Measurements from ENCODE around the gene ZDHHC18. TPM values are rescaled to one million over a fixed set of nuclear protein-coding genes. Genes with fewer than 3 reads are reported as not detected.
A peak's percentile ranks its signal among the peaks of the same experiment; 100 is the strongest.

ZDHHC18 gene
- total RNA-seq, 1 donor from 2014 or later, result 29.7 TPM

GRCh38 chr1:26811708-26812107 is 14.8 kb upstream of the ZDHHC18 start:
- no peak for TF ChIP-seq CTCF (conservative IDR thresholded peaks at IDR 0.05)
- H3K27ac Mint-ChIP-seq, result peak overlapping the region; percentile 34
- no peaks in the 10 kb centered on the region for H3K9me3 Mint-ChIP-seq
- no peaks in the 10 kb centered on the region for H3K36me3 Mint-ChIP-seq
- no peak for DNase-seq (ENCODE audit: extremely low spot score, unreplicated experiment)
- H3K4me1 Mint-ChIP-seq (ENCODE audit: unreplicated experiment), result no peaks in the 10 kb centered on the region
- H3K4me3 Mint-ChIP-seq, result no peak overlapping the region
- no peaks in the 10 kb centered on the region for H3K27me3 Mint-ChIP-seq

GRCh38 chr1:26814377-26814776 is 12.1 kb upstream of the ZDHHC18 start:
- Mint-ChIP-seq H3K36me3 (no peaks in the 10 kb centered on the region), H3K27ac (no peak overlapping the region), H3K4me1 (ENCODE audit: unreplicated experiment) (no peaks in the 10 kb centered on the region), H3K4me3 (no peak overlapping the region), H3K27me3 (no peaks in the 10 kb centered on the region), H3K9me3 (no peaks in the 10 kb centered on the region)
- no peak for TF ChIP-seq CTCF (conservative IDR thresholded peaks at IDR 0.05)
- no peak for DNase-seq (ENCODE audit: extremely low spot score, unreplicated experiment)

GRCh38 chr1:26814893-26815292 is 11.6 kb upstream of the ZDHHC18 start:
- H3K9me3 Mint-ChIP-seq, result no peaks in the 10 kb centered on the region

DNA sequence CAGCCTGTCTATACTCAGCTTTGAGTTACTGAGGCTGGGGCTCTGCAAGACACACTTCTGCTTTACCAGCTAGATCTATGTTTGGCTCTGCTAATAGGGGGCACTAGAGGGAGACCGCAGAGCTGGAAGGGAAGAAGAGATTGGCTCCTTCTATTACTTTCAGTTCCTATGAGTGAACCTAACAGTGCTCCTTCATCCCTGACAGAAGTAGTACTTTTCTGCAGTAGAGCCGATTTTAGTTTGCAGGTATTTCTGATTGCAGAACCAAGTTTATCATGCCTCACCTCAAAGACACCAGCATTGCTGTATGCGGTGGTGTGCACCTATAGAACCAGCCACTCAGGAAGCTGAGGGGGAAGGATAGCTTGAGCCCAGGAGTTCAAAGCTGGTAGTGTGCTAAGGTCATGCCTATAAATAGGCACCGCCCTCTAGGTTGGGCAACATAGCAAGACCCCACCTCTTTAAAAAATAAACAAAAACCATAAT is 5.7 kb upstream of the ZDHHC18 start:
- no peak overlapping the region for H3K27ac Mint-ChIP-seq
- no peaks in the 10 kb centered on the region for H3K27me3 Mint-ChIP-seq
- TF ChIP-seq CTCF (conservative IDR thresholded peaks at IDR 0.05), result no peak
- H3K4me1 Mint-ChIP-seq (ENCODE audit: unreplicated experiment), result no peaks in the 10 kb centered on the region
- no peaks in the 10 kb centered on the region for H3K36me3 Mint-ChIP-seq
- peaks cover 5% of the 10 kb centered on the region for H3K9me3 Mint-ChIP-seq
- no peak overlapping the region for H3K4me3 Mint-ChIP-seq
- DNase-seq (ENCODE audit: extremely low spot score, unreplicated experiment), result no peak

More at GRCh38 chr1:26814893-26815292, 11.6 kb upstream of the ZDHHC18 start:
- TF ChIP-seq CTCF (conservative IDR thresholded peaks at IDR 0.05), result no peak
- DNase-seq (ENCODE audit: extremely low spot score, unreplicated experiment), result no peak
- no peak overlapping the region for H3K4me3 Mint-ChIP-seq
- H3K4me1 Mint-ChIP-seq (ENCODE audit: unreplicated experiment), result no peaks in the 10 kb centered on the region
- no peak overlapping the region for H3K27ac Mint-ChIP-seq
- H3K27me3 Mint-ChIP-seq, result no peaks in the 10 kb centered on the region
- H3K36me3 Mint-ChIP-seq, result no peaks in the 10 kb centered on the region

- Mint-ChIP-seq H3K27ac (peak overlapping the region; percentile 49), H3K4me1 (ENCODE audit: unreplicated experiment) (peaks cover 6% of the 10 kb centered on the region), H3K4me3 (no peak overlapping the region), H3K9me3 (peaks cover 5% of the 10 kb centered on the region), H3K36me3 (no peaks in the 10 kb centered on the region), H3K27me3 (no peaks in the 10 kb centered on the region)
- no peak for DNase-seq (ENCODE audit: extremely low spot score, unreplicated experiment)
- no peak for TF ChIP-seq CTCF (conservative IDR thresholded peaks at IDR 0.05)
These were observed 3.6 kb upstream of the ZDHHC18 start for GRCh38 chr1:26822737-26823395.
